SK-N-SH (cell line): Measurements from ENCODE around the gene TAS2R30. TPM values are rescaled to one million over a fixed set of nuclear protein-coding genes. Genes with fewer than 3 reads are reported as not detected.

Experiments used
- CTCF ChIA-PET: fragments of 300-600, 350-600 bp; formaldehyde crosslinking; extraction: SDS; loops from one replicate; lab custom pipeline; 2021; lab: Yijun Ruan, JAX
- POLR2A ChIA-PET: fragments of 350-600 bp; sonication (Branson Sonifier 250); formaldehyde crosslinking; extraction: SDS; loops from one replicate; lab custom pipeline; 2020; ENCODE audit warnings: antibody characterized with exemption, inconsistent platforms; lab: Yijun Ruan, JAX
- DNase-seq: peaks from one replicate; pipeline ENCODE4 v3.0.0; 2012
- H2AFZ ChIP-seq: fragments of 200-600 bp; sonication (generic); 2 replicates; pipeline ENCODE4 v1.8.1; 2016; ENCODE audit warnings: antibody characterized with exemption, mild to moderate bottlenecking, low read depth
- H3F3A ChIP-seq: fragments of 200-600 bp; sonication (generic); replicated peaks from 2 replicates; pipeline ENCODE3; 2016; ENCODE audit warnings: antibody characterized with exemption, mild to moderate bottlenecking; ENCODE audit not compliant: insufficient read depth
- H3K27ac ChIP-seq, 2 experiments: fragments of 200-500 bp in 1 of 2; fragments of 200-600 bp in 1 of 2; sonication (Bioruptor generic) in 1 of 2; sonication (generic), shearing (Covaris generic) in 1 of 2; 2 replicates each; pipeline versions ENCODE4 v1.5.1 to v1.6.1; 2014 to 2016; ENCODE audit warnings: low read depth in 2 of 2, inconsistent platforms in 1 of 2, low read length in 1 of 2, mild to moderate bottlenecking in 1 of 2, mixed read lengths in 1 of 2
- H3K27me3 ChIP-seq: fragments of 200-600 bp; sonication (generic), shearing (Covaris generic); 2 replicates; pipeline ENCODE4 v1.6.1; 2016; ENCODE audit warnings: mixed run types; ENCODE audit not compliant: insufficient read depth
- H3K36me3 ChIP-seq, 2 experiments: fragments of 200-500 bp in 1 of 2; fragments of 200-600 bp in 1 of 2; sonication (Bioruptor generic) in 1 of 2; sonication (generic) in 1 of 2; replicated peaks in 1 of 2; 2 replicates each; pipeline versions ENCODE3 to v1.5.1; 2014 to 2016; ENCODE audit warnings: low read length in 1 of 2, mild to moderate bottlenecking in 1 of 2; ENCODE audit not compliant: insufficient read depth in 2 of 2, control insufficient read depth in 1 of 2
- H3K4me1 ChIP-seq, 2 experiments: fragments of 200-500 bp in 1 of 2; fragments of 200-600 bp in 1 of 2; sonication (Bioruptor generic) in 1 of 2; sonication (generic), shearing (Covaris generic) in 1 of 2; 2 replicates each; pipeline versions ENCODE4 v1.5.1 to v1.6.1; 2014 to 2016; ENCODE audit warnings: low read depth in 1 of 2, low read length in 1 of 2, mixed run types in 1 of 2; ENCODE audit not compliant: insufficient read depth in 2 of 2, control insufficient read depth in 1 of 2
- H3K4me2 ChIP-seq: fragments of 200-600 bp; sonication (generic), shearing (Covaris generic); 2 replicates; pipeline ENCODE4 v1.6.1; 2017; ENCODE audit warnings: mixed run types
- H3K4me3 ChIP-seq, 2 experiments: fragments of 200-500 bp in 1 of 2; fragments of 200-600 bp in 1 of 2; sonication (Bioruptor generic) in 1 of 2; sonication (generic), shearing (Covaris generic) in 1 of 2; 2 replicates each; pipeline versions ENCODE4 v1.5.1 to v1.8.1; 2014 to 2016; ENCODE audit warnings: low read depth in 2 of 2, inconsistent platforms in 1 of 2, low read length in 1 of 2, mild to moderate bottlenecking in 1 of 2, mixed read lengths in 1 of 2, moderate library complexity in 1 of 2
- H3K79me2 ChIP-seq: fragments of 200-600 bp; sonication (generic); 2 replicates; pipeline ENCODE4 v1.8.1; 2017; ENCODE audit warnings: mild to moderate bottlenecking; ENCODE audit not compliant: insufficient read depth
- H3K9ac ChIP-seq: fragments of 200-600 bp; sonication (generic); 2 replicates; pipeline ENCODE4 v1.6.1; 2017; ENCODE audit warnings: mixed run types
- H3K9me2 ChIP-seq: fragments of 200-600 bp; sonication (generic); 2 replicates; pipeline ENCODE4 v1.6.1; 2017; ENCODE audit warnings: mixed run types
- H3K9me3 ChIP-seq: fragments of 200-600 bp; sonication (generic); 2 replicates; pipeline ENCODE4 v1.6.1; 2017; ENCODE audit warnings: mixed run types, mild to moderate bottlenecking, moderate library complexity
- H4K20me1 ChIP-seq: fragments of 200-600 bp; sonication (generic); 2 replicates; pipeline ENCODE4 v1.6.1; 2017; ENCODE audit warnings: mild to moderate bottlenecking, mixed run types; ENCODE audit not compliant: insufficient read depth
- CHD2 ChIP-seq: fragments of 150-350 bp; IDR thresholded peaks from 2 replicates; pipeline ENCODE4 v1.6.1; 2018; ENCODE audit warnings: low read length; ENCODE audit not compliant: partially characterized antibody
- ELF1 ChIP-seq: IDR thresholded peaks from 2 replicates; pipeline ENCODE4 v1.4.0; 2012
- EP300 ChIP-seq, 2 experiments: IDR thresholded peaks; 2 replicates each; pipeline versions ENCODE4 v1.4.0 to v1.6.1; 2012; ENCODE audit warnings: borderline replicate concordance in 1 of 2, low read depth in 1 of 2, low read length in 1 of 2
- EZH2phosphoT487 ChIP-seq: fragments of 200-600 bp; sonication (generic); IDR thresholded peaks from 2 replicates; pipeline ENCODE4 v1.6.1; 2017; ENCODE audit warnings: low read depth, mixed run types, mild to moderate bottlenecking, antibody characterized with exemption, moderate library complexity, borderline replicate concordance
- FOXM1 ChIP-seq: IDR thresholded peaks from 2 replicates; pipeline ENCODE4 v1.4.0; 2012; ENCODE audit warnings: low read depth, mild to moderate bottlenecking
- GATA2 ChIP-seq: sonication (generic); formaldehyde crosslinking; IDR thresholded peaks from 2 replicates; pipeline ENCODE4 v1.5.0; 2020; ENCODE audit warnings: mild to moderate bottlenecking, missing genetic modification reagents
- IRF3 ChIP-seq: fragments of 150-350 bp; IDR thresholded peaks from 2 replicates; pipeline ENCODE4 v1.6.1; 2016; ENCODE audit warnings: mild to moderate bottlenecking, low read depth, low read length
- MAX ChIP-seq: IDR thresholded peaks from 2 replicates; pipeline ENCODE4 v1.4.0; 2012; ENCODE audit warnings: low read depth
- REST ChIP-seq: IDR thresholded peaks from 2 replicates; pipeline ENCODE4 v1.6.1; 2012; ENCODE audit warnings: mild to moderate bottlenecking, low read depth, low read length, moderate library complexity
- SMC3 ChIP-seq: IDR thresholded peaks from 2 replicates; pipeline ENCODE4 v1.6.1; 2012; ENCODE audit warnings: low read depth, low read length, improper control_type of control experiment
- TCF12 ChIP-seq: IDR thresholded peaks from 2 replicates; pipeline ENCODE4 v1.4.0; 2012
- WGBS: methylation state at CpG from one replicate; pipeline ENCODE4 v1.1.6; 2017; ENCODE audit warnings: low lambda C conversion rate; 5-methylcytosine and 5-hydroxymethylcytosine counted together
- polyA plus RNA-seq, 3 experiments: library from polyadenylated mRNA; depleted of rRNA; stranded (reverse); fragments of >200 nt; gene quantifications; 2 replicates each; pipeline ENCODE4 v1.2.3, GENCODE V29; 2012
- TF ChIP-seq, protein P1 (sequence below): fragments of 200-600 bp; sonication (generic); IDR thresholded peaks from 2 replicates; pipeline ENCODE4 v1.6.1; 2017; ENCODE audit warnings: antibody characterized with exemption, mild to moderate bottlenecking, moderate library complexity
- TF ChIP-seq, protein P2 (sequence below): IDR thresholded peaks from 2 replicates; pipeline ENCODE4 v1.4.0; 2012; ENCODE audit warnings: low read depth, borderline replicate concordance

Gene TAS2R30
- polyA plus RNA-seq, 1 of the 3 experiments (the other 2 are of a cell fraction), result 0.05 TPM

DNA sequence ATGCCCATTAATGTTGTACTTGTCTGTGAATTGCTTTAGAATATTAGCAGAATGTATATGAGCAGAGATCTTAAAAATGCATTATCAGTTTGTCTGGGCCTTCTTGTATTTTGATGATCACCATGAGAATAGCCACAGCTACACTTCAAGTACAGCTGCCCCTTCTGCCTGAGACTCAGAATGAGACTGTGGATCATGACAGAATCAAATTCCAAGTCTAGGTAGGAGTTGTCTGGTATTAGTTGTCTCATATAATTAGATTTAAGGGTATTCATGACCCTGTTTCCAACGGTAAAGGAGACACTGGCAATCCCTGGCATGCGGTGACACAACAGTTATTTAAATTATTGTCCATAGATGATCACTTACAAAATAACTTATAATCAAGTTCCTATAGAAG is 18.3 kb upstream of the TAS2R30 start:
- no peak for DNase-seq
- Histone ChIP-seq H3K27me3 (no peaks in the 10 kb centered on the region), H3K79me2 (peaks cover 67% of the 10 kb centered on the region), H3K4me2 (no peak overlapping the region), H3K36me3 (peaks cover 14 to 34% of the 10 kb centered on the region in 2 experiments), H3K9ac (no peak overlapping the region), H2AFZ (no peak overlapping the region), H3K9me2 (no peaks in the 10 kb centered on the region), H4K20me1 (0 out of 2 replicates have a peak, but pooled peaks cover 2% of the 10 kb centered on the region), H3K4me3 (no peak overlapping the region), H3K4me1 (no peaks in the 10 kb centered on the region), H3K9me3 (peaks cover 8% of the 10 kb centered on the region; the same call in 1 of the 2 replicates), H3F3A (no peaks in the 10 kb centered on the region), H3K27ac (no peak overlapping the region)
- CTCF ChIA-PET, result no interaction called here
- POLR2A ChIA-PET, result no interaction called here
- no peak for TF ChIP-seq EP300 (IDR thresholded peaks at IDR 0.05; ENCODE audit: borderline replicate concordance in 1 of 2, low read depth in 1 of 2, low read length in 1 of 2)
- TF ChIP-seq EZH2phosphoT487, result no peak
- TF ChIP-seq, protein P1, sequence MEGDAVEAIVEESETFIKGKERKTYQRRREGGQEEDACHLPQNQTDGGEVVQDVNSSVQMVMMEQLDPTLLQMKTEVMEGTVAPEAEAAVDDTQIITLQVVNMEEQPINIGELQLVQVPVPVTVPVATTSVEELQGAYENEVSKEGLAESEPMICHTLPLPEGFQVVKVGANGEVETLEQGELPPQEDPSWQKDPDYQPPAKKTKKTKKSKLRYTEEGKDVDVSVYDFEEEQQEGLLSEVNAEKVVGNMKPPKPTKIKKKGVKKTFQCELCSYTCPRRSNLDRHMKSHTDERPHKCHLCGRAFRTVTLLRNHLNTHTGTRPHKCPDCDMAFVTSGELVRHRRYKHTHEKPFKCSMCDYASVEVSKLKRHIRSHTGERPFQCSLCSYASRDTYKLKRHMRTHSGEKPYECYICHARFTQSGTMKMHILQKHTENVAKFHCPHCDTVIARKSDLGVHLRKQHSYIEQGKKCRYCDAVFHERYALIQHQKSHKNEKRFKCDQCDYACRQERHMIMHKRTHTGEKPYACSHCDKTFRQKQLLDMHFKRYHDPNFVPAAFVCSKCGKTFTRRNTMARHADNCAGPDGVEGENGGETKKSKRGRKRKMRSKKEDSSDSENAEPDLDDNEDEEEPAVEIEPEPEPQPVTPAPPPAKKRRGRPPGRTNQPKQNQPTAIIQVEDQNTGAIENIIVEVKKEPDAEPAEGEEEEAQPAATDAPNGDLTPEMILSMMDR, result no peak
- TF ChIP-seq REST, result no peak
- TF ChIP-seq CHD2, result no peak
- TF ChIP-seq GATA2 (CRISPR knock-in tag), result no peak
- TF ChIP-seq SMC3, result no peak
- TF ChIP-seq FOXM1, result no peak
- 68% methylated on average over 2 of the region's 2 CpGs for WGBS

GRCh38 chr12:11150832-11151231 is 16.4 kb upstream of the TAS2R30 start:
- H3K27me3 ChIP-seq, result no peaks in the 10 kb centered on the region
- no peak overlapping the region for H2AFZ ChIP-seq
- H3K4me1 ChIP-seq, result no peaks in the 10 kb centered on the region
- ChIA-PET POLR2A (no interaction called here), CTCF (no interaction called here)
- H3K9ac ChIP-seq, result no peak overlapping the region
- H3K9me2 ChIP-seq, result no peaks in the 10 kb centered on the region
- 92% methylated on average over 1 of the region's 1 CpG for WGBS
- DNase-seq, result no peak
- peaks cover 67% of the 10 kb centered on the region for H3K79me2 ChIP-seq
- H3F3A ChIP-seq, result no peaks in the 10 kb centered on the region
- no peak overlapping the region for H3K27ac ChIP-seq
- H4K20me1 ChIP-seq, result no peaks in the 10 kb centered on the region
- H3K9me3 ChIP-seq, result peaks cover 3% of the 10 kb centered on the region; the same call in 1 of the 2 replicates
- no peak overlapping the region; a peak in 1 of 4 replicates for H3K4me3 ChIP-seq
- no peak overlapping the region for H3K4me2 ChIP-seq
- peaks cover 8 to 26% of the 10 kb centered on the region in 2 experiments for H3K36me3 ChIP-seq
- TF ChIP-seq ELF1 (no peak), EZH2phosphoT487 (no peak), MAX (no peak), REST (no peak), SMC3 (no peak), EP300 (IDR thresholded peaks at IDR 0.05; ENCODE audit: borderline replicate concordance in 1 of 2, low read depth in 1 of 2, low read length in 1 of 2) (no peak), TCF12 (no peak), IRF3 (no peak)
- TF ChIP-seq, protein P2, sequence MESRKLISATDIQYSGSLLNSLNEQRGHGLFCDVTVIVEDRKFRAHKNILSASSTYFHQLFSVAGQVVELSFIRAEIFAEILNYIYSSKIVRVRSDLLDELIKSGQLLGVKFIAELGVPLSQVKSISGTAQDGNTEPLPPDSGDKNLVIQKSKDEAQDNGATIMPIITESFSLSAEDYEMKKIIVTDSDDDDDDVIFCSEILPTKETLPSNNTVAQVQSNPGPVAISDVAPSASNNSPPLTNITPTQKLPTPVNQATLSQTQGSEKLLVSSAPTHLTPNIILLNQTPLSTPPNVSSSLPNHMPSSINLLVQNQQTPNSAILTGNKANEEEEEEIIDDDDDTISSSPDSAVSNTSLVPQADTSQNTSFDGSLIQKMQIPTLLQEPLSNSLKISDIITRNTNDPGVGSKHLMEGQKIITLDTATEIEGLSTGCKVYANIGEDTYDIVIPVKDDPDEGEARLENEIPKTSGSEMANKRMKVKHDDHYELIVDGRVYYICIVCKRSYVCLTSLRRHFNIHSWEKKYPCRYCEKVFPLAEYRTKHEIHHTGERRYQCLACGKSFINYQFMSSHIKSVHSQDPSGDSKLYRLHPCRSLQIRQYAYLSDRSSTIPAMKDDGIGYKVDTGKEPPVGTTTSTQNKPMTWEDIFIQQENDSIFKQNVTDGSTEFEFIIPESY, result no peak
